ENCODE data around the gene FBF1. TPM values are rescaled to one million over a fixed set of nuclear protein-coding genes. Genes with fewer than 3 reads are reported as not detected.
A peak's percentile ranks its signal among the peaks of the same experiment; 100 is the strongest.

FBF1 gene
- total and polyA plus RNA-seq, 2 of the 4 experiments (the other 2 are of a cell fraction) = 4.5 to 8.0 TPM

DNA sequence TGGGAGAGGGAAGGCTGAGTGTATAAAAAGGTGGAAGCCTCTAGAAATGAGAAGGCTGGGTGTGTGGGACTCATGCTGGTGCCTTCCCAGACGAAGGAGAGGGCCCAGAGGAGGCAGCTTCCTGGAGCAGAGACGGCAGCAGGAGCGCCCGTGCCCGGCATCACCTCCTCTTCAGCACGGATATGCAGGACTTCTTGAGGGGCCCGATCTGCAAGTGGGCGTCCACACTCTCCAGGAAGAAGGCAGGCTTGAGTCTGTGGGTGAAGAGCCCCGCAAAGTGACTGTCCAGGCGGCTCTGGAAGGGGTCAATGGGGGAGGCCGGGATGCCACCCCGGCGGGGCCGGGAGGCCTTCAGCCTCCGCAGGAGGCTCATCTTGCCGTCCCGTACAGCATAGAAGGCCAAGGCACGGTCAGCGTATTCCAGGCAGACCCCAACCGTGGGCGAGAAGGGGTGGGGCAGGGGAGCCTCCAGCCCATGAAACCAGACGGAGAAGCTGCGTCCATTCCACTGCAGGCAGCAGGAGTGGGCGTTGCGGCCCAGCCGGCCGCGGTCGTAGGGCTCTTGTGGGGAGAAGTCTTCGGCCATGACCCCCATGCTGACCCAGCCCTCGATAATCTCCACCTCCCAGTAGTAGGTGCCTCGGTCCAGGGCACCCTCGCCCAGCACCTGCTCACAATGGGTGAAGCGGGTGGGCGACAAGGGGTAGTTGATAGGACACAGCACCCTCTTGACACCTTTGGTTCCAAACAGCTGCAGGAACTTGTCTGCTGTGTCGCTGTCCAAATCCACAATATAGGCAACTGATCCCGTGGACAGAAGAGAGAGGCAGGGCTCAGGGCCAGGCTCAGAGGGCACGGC, 66.3 kb downstream of the FBF1 start (continued):
- TF ChIP-seq MAZ (IDR thresholded peaks at IDR 0.05; ENCODE audit: borderline replicate concordance, low read depth, low read length) = no peak

DNA sequence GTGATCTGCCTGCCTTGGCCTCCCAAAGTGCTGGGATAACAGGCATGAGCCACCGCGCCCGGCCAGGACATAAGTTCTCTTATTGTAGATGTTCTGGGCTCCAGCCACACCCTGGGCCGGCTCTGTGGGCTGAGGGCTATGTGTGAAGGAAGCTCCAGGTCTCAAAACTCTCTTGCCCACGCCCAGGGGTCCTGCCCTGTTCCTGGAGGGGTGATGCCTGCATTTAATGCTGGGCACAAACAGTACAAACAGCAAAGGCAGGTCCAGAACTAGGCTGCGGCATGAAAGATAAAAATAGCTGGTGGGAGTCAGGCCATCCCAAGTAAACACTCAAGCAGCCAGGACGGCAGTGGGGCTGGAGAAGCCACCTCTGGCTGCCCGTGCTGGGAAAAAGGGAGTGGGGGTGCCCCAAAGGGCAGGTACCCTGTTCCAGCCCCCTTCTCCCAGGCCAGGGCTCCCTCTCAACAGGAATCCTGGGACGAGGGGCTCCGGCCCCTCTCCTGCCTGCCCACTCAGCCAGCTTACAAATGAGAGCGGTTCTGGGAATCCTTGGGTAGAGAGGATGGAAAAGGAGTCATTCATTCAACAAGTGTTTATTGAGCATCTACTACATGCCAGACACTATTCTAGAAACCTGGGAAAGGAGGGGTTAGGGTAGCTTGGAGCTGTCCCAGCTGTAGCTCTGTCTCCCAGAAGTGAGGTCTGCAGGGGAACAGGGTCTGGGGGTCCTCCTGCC, 67.1 kb downstream of the FBF1 start:
- DNase-seq (no peak), ATAC-seq (ENCODE audit: low read depth) (no peak)
- POLR2A ChIA-PET (ENCODE audit: unreplicated experiment) = interaction anchor here (1.2 kb wide), 1 partner anchor 94 kb away, joined by 4 read pairs; a partner anchor contains a TSS
- peak overlapping the region; percentile 20 for H2AK5ac ChIP-seq (ENCODE audit: low read depth, low read length)
- H3K36me3 ChIP-seq (ENCODE audit: control insufficient read depth, insufficient read depth, low read length) = peaks cover 6% of the 10 kb centered on the region; the same call in 1 of the 2 replicates
- H3K23ac ChIP-seq (ENCODE audit: low read depth, low read length) = no peak overlapping the region
- peak overlapping the region; percentile 86 for H2AK9ac ChIP-seq (replicated peaks; ENCODE audit: low read depth, low read length, poor library complexity)
- H3K4me2 ChIP-seq (ENCODE audit: low read depth, low read length) = no peak overlapping the region
- TF ChIP-seq BHLHE40 (IDR thresholded peaks at IDR 0.05; ENCODE audit: low read depth, low read length) = no peak
- TF ChIP-seq MAFK (IDR thresholded peaks at IDR 0.05; ENCODE audit: low read depth, low read length) = no peak
- no peak for TF ChIP-seq MXI1 (IDR thresholded peaks at IDR 0.05; ENCODE audit: borderline replicate concordance, low read depth, low read length)
- TF ChIP-seq RCOR1 (IDR thresholded peaks at IDR 0.05; ENCODE audit: insufficient replicate concordance, low read length) = no peak
- no peak for TF ChIP-seq FOS (IDR thresholded peaks at IDR 0.05; ENCODE audit: low read depth, low read length)
- CTCF ChIA-PET = no interaction called here
- H2AFZ ChIP-seq (replicated peaks; ENCODE audit: low read length, poor library complexity) = peak overlapping the region; percentile 33
- no peak overlapping the region for H4K91ac ChIP-seq (ENCODE audit: insufficient read depth, low read depth, low read length)
- 94% methylated on average over 3 of the region's 11 CpGs; no CpG with 5 or more reads in 1 of the 2 experiments for WGBS, 2 experiments (ENCODE audit: extremely low coverage in 2 of 2, insufficient read length in 1 of 2)
- no peak overlapping the region for H2BK120ac ChIP-seq (ENCODE audit: low read depth, low read length)
- H3K4me3 ChIP-seq (ENCODE audit: insufficient read depth, low read depth, low read length) = no peak overlapping the region
- H2BK15ac ChIP-seq (ENCODE audit: low read depth, low read length) = no peak overlapping the region
- H3K27ac ChIP-seq (ENCODE audit: insufficient read depth, low read length) = no peak overlapping the region
- dilution Hi-C loops (cut with HindIII; ENCODE audit: low sequenced_read_pairs, unreplicated experiment) (no loop called here), in situ Hi-C loops (cut with MboI; ENCODE audit: low sequenced_read_pairs) (no loop called here), intact Hi-C loops (cut with micrococcal nuclease) (loop anchor here (10.0 kb wide), 1 partner anchor 89 kb away; the partner anchor contains the start of gene UNK)
- no peaks in the 10 kb centered on the region for H3K9me3 ChIP-seq (ENCODE audit: control insufficient read depth, insufficient read depth, low read length)
- peaks cover 5 to 43% of the 10 kb centered on the region in 2 experiments; a peak in 3 of 4 replicates for H3K79me1 ChIP-seq (ENCODE audit: low read depth in 1 of 2, low read length in 2 of 2)
- no peaks in the 10 kb centered on the region; the same call in 1 of the 2 replicates for H3K27me3 ChIP-seq (ENCODE audit: control insufficient read depth, insufficient read depth, low read length)
- H4K8ac ChIP-seq (ENCODE audit: low read depth in 2 of 2, low read length in 2 of 2) = peak overlapping the region in 1 of 2 experiments; percentile 10; a peak in 1 of 4 replicates
- H3K9me1 ChIP-seq (ENCODE audit: insufficient read depth, low read length) = peaks cover 16% of the 10 kb centered on the region
- H3K18ac ChIP-seq (ENCODE audit: low read depth, low read length) = no peak overlapping the region
- no TSS peak for BruUV-seq (replicated peaks)
- H3K56ac ChIP-seq (ENCODE audit: extremely low read depth, insufficient read depth, low read length) = no peak overlapping the region
- no peak overlapping the region for H2BK5ac ChIP-seq (ENCODE audit: low read depth, low read length, poor library complexity, severe bottlenecking)
- no peak overlapping the region for H4K5ac ChIP-seq (ENCODE audit: low read depth, low read length)
- H3K14ac ChIP-seq (replicated peaks; ENCODE audit: low read depth, low read length) = no peak overlapping the region
- peaks cover 10% of the 10 kb centered on the region; the same call in 1 of the 2 replicates for H4K20me1 ChIP-seq (ENCODE audit: insufficient read depth, low read length)
- peak overlapping the region; percentile 40; the same call in 1 of the 2 replicates for H3K4ac ChIP-seq (ENCODE audit: low read depth, low read length)
- no peak overlapping the region for H3K9ac ChIP-seq (ENCODE audit: low read depth, low read length)
- peaks cover 40% of the 10 kb centered on the region for H3K4me1 ChIP-seq (ENCODE audit: control insufficient read depth, insufficient read depth, low read length)
- no peak overlapping the region for H2BK20ac ChIP-seq (ENCODE audit: low read depth, low read length)
